ENCODE results near the gene LINC00305. TPM values are rescaled to one million over a fixed set of nuclear protein-coding genes. Genes with fewer than 3 reads are reported as not detected.

Gene LINC00305
- total RNA-seq, 3 donors from 2014 or later = not detected

- no peaks in the 10 kb centered on the region for H3K4me1 ChIP-seq
- H3K27me3 ChIP-seq = no peaks in the 10 kb centered on the region
- H3K27ac ChIP-seq = no peak overlapping the region
- no peaks in the 10 kb centered on the region for H3K9me3 ChIP-seq
- no peaks in the 10 kb centered on the region for H3K36me3 ChIP-seq
- intact Hi-C loops (cut with DNase I; ENCODE audit: low total_unique reads) = no loop called here
- no peak for TF ChIP-seq CTCF (IDR thresholded peaks at IDR 0.05)
- no peak for TF ChIP-seq POLR2A (IDR thresholded peaks at IDR 0.05)
- TF ChIP-seq POLR2AphosphoS5 (IDR thresholded peaks at IDR 0.05) = no peak
- H3K4me3 ChIP-seq = no peak overlapping the region
- no peak for DNase-seq (ENCODE audit: low spot score in 2 of 2)
Observed at GRCh38 chr18:64110692-64111480, 38.0 kb downstream of the LINC00305 start.

GRCh38 chr18:64103986-64104385 lies 44.9 kb downstream of the LINC00305 start:
- TF ChIP-seq POLR2AphosphoS5 (IDR thresholded peaks at IDR 0.05) = no peak
- no peak for TF ChIP-seq POLR2A (IDR thresholded peaks at IDR 0.05)
- TF ChIP-seq CTCF (IDR thresholded peaks at IDR 0.05) = no peak
- intact Hi-C loops (cut with DNase I; ENCODE audit: low total_unique reads) = no loop called here
- Histone ChIP-seq H3K27me3 (no peaks in the 10 kb centered on the region), H3K4me3 (no peak overlapping the region), H3K9me3 (no peaks in the 10 kb centered on the region), H3K27ac (no peak overlapping the region), H3K36me3 (no peaks in the 10 kb centered on the region), H3K4me1 (no peaks in the 10 kb centered on the region)
- no peak for DNase-seq (ENCODE audit: low spot score in 2 of 2)

GRCh38 chr18:64100116-64100922 lies 48.6 kb downstream of the LINC00305 start:
- H3K9me3 ChIP-seq = no peaks in the 10 kb centered on the region
- H3K27me3 ChIP-seq = no peaks in the 10 kb centered on the region
- no peaks in the 10 kb centered on the region for H3K4me1 ChIP-seq
- DNase-seq (ENCODE audit: low spot score in 2 of 2) = no peak
- TF ChIP-seq POLR2AphosphoS5 (IDR thresholded peaks at IDR 0.05) (no peak), POLR2A (IDR thresholded peaks at IDR 0.05) (no peak), CTCF (IDR thresholded peaks at IDR 0.05) (no peak)
- intact Hi-C loops (cut with DNase I; ENCODE audit: low total_unique reads) = no loop called here
- H3K36me3 ChIP-seq = no peaks in the 10 kb centered on the region
- H3K4me3 ChIP-seq = no peak overlapping the region
- no peak overlapping the region for H3K27ac ChIP-seq

- Histone ChIP-seq H3K4me3 (no peak overlapping the region), H3K27me3 (no peaks in the 10 kb centered on the region), H3K9me3 (no peaks in the 10 kb centered on the region), H3K27ac (no peak overlapping the region), H3K4me1 (no peaks in the 10 kb centered on the region), H3K36me3 (no peaks in the 10 kb centered on the region)
- TF ChIP-seq POLR2A (IDR thresholded peaks at IDR 0.05) = no peak
- intact Hi-C loops (cut with DNase I; ENCODE audit: low total_unique reads) = no loop called here
- DNase-seq (ENCODE audit: low spot score in 2 of 2) = no peak
Observed at GRCh38 chr18:64099244-64099643, 49.6 kb downstream of the LINC00305 start.

- Histone ChIP-seq H3K4me3 (no peak overlapping the region), H3K36me3 (no peaks in the 10 kb centered on the region), H3K27ac (no peak overlapping the region), H3K27me3 (no peaks in the 10 kb centered on the region), H3K9me3 (no peaks in the 10 kb centered on the region), H3K4me1 (no peaks in the 10 kb centered on the region)
- no peak for TF ChIP-seq POLR2A (IDR thresholded peaks at IDR 0.05)
- TF ChIP-seq CTCF (IDR thresholded peaks at IDR 0.05) = no peak
- TF ChIP-seq POLR2AphosphoS5 (IDR thresholded peaks at IDR 0.05) = no peak
- DNase-seq (ENCODE audit: low spot score in 2 of 2) = no peak
- intact Hi-C loops (cut with DNase I; ENCODE audit: low total_unique reads) = no loop called here
Observed at GRCh38 chr18:64097497-64097896, 51.4 kb downstream of the LINC00305 start.

Measured in breast epithelium (tissue), 4 donors.